H1 (cell line): ENCODE results near the gene NFKB1. TPM values are rescaled to one million over a fixed set of nuclear protein-coding genes. Genes with fewer than 3 reads are reported as not detected.

Experiments used
- CTCF ChIA-PET: fragments of 300-600 bp; sonication (Branson Sonifier 250); formaldehyde crosslinking; loops from one replicate; lab custom pipeline; 2021; ENCODE audit not compliant: partially characterized antibody; lab: Charles Lee
- POLR2A ChIA-PET: fragments of 300-600 bp; sonication (Branson Sonifier 250); formaldehyde crosslinking; loops from one replicate; lab custom pipeline; 2021; ENCODE audit warnings: inconsistent platforms; ENCODE audit not compliant: partially characterized antibody; lab: Charles Lee
- DNase-seq, 2 experiments: peaks; one replicate each; pipeline versions ENCODE4 v3.0.0 to v3.0.0-alpha.2; 2010 to 2022; ENCODE audit warnings: low spot score in 2 of 2, low read depth in 1 of 2, mixed read lengths in 1 of 2
- FAIRE-seq: peaks from 2 replicates; lab custom pipeline; 2011; peaks lifted over from hg19 to GRCh38; lab: Jason Lieb, UNC
- H2AFZ ChIP-seq: 2 replicates; pipeline ENCODE4 v1.8.1; 2012; ENCODE audit warnings: low read length, inconsistent platforms
- H2AK5ac ChIP-seq: 2 replicates; pipeline ENCODE4 v1.6.1; 2013; ENCODE audit warnings: low read depth, low read length
- H2BK120ac ChIP-seq: replicated peaks from 2 replicates; pipeline ENCODE3; 2013; ENCODE audit warnings: low read depth, low read length, inconsistent platforms
- H2BK12ac ChIP-seq: 2 replicates; pipeline ENCODE4 v1.6.1; 2013; ENCODE audit warnings: low read depth, low read length
- H2BK15ac ChIP-seq: 2 replicates; pipeline ENCODE4 v1.6.1; 2013; ENCODE audit warnings: low read length
- H2BK20ac ChIP-seq: 2 replicates; pipeline ENCODE4 v1.6.1; 2013; ENCODE audit warnings: low read length
- H2BK5ac ChIP-seq: 2 replicates; pipeline ENCODE4 v1.6.1; 2013; ENCODE audit warnings: low read depth, low read length
- H3K14ac ChIP-seq: 2 replicates; pipeline ENCODE4 v1.6.1; 2013; ENCODE audit warnings: inconsistent platforms; ENCODE audit not compliant: insufficient read length
- H3K18ac ChIP-seq: 2 replicates; pipeline ENCODE4 v1.6.1; 2013; ENCODE audit warnings: low read length; ENCODE audit errors: extremely low read depth
- H3K23ac ChIP-seq: 2 replicates; pipeline ENCODE4 v1.6.1; 2013; ENCODE audit warnings: inconsistent platforms; ENCODE audit not compliant: insufficient read length
- H3K23me2 ChIP-seq: 2 replicates; pipeline ENCODE4 v1.6.1; 2013; ENCODE audit warnings: low read depth, low read length
- H3K27ac ChIP-seq: 2 replicates; pipeline ENCODE4 v1.6.1; 2011; ENCODE audit warnings: low read depth, low read length, inconsistent platforms
- H3K27me3 ChIP-seq, 4 experiments: replicated peaks in 1 of 4; 1 replicate in 1 of 4; 2 replicates in 3 of 4; pipeline versions ENCODE4 v1.6.1 to v1.8.1; 2011 to 2013; ENCODE audit warnings: low read length in 3 of 4, mild to moderate bottlenecking in 3 of 4, inconsistent platforms in 2 of 4, mixed read lengths in 2 of 4, moderate library complexity in 1 of 4; ENCODE audit not compliant: control insufficient read depth in 3 of 4, insufficient read depth in 3 of 4; ENCODE audit errors: extremely low read depth in 1 of 4
- H3K36me3 ChIP-seq, 4 experiments: 2 replicates each; pipeline versions ENCODE4 v1.6.1 to v1.8.1; 2011 to 2013; ENCODE audit warnings: mild to moderate bottlenecking in 4 of 4, low read length in 3 of 4, moderate library complexity in 2 of 4, control low read depth in 1 of 4, inconsistent platforms in 1 of 4; ENCODE audit not compliant: insufficient read depth in 4 of 4, control insufficient read depth in 2 of 4
- H3K4ac ChIP-seq: replicated peaks from 2 replicates; pipeline ENCODE3; 2013; ENCODE audit warnings: low read length, low read depth, mixed read lengths, inconsistent platforms; ENCODE audit not compliant: insufficient read length
- H3K4me1 ChIP-seq, 4 experiments: replicated peaks in 1 of 4; 1 replicate in 1 of 4; 2 replicates in 3 of 4; pipeline versions ENCODE4 v1.6.1 to v1.8.1; 2011 to 2013; ENCODE audit warnings: low read length in 3 of 4, inconsistent platforms in 2 of 4, mixed read lengths in 1 of 4; ENCODE audit not compliant: insufficient read depth in 4 of 4, control insufficient read depth in 3 of 4
- H3K4me2 ChIP-seq, 2 experiments: 2 replicates each; pipeline versions ENCODE4 v1.6.1 to v1.8.1; 2011 to 2013; ENCODE audit warnings: low read depth in 2 of 2, low read length in 2 of 2, control low read depth in 1 of 2, inconsistent platforms in 1 of 2, mild to moderate bottlenecking in 1 of 2; ENCODE audit not compliant: insufficient read depth in 1 of 2
- H3K4me3 ChIP-seq, 4 experiments: fragments of 200-600, 300-600 bp in 1 of 4; sonication (generic), shearing (Covaris generic), sonication (Bioruptor Twin) in 1 of 4; 2 replicates each; pipeline versions ENCODE4 v1.5.1 to v1.8.1; 2011 to 2016; ENCODE audit warnings: low read length in 4 of 4, low read depth in 3 of 4, control low read depth in 2 of 4, inconsistent platforms in 2 of 4, mild to moderate bottlenecking in 2 of 4, mixed read lengths in 1 of 4, moderate library complexity in 1 of 4; ENCODE audit not compliant: insufficient read depth in 2 of 4; ENCODE audit errors: extremely low read depth in 1 of 4
- H3K56ac ChIP-seq: replicated peaks from 2 replicates; pipeline ENCODE3; 2013; ENCODE audit warnings: low read depth, mild to moderate bottlenecking, mixed read lengths, low read length, inconsistent platforms; ENCODE audit not compliant: insufficient read length
- H3K79me1 ChIP-seq: 2 replicates; pipeline ENCODE4 v1.6.1; 2013; ENCODE audit warnings: low read depth, low read length, control low read depth
- H3K79me2 ChIP-seq, 2 experiments: 2 replicates each; pipeline versions ENCODE4 v1.6.1 to v1.8.1; 2012 to 2013; ENCODE audit warnings: low read length in 2 of 2, mild to moderate bottlenecking in 2 of 2, inconsistent platforms in 1 of 2; ENCODE audit not compliant: insufficient read depth in 2 of 2, control insufficient read depth in 1 of 2
- H3K9ac ChIP-seq, 4 experiments: replicated peaks in 1 of 4; 1 replicate in 1 of 4; 2 replicates in 3 of 4; pipeline versions ENCODE4 v1.6.1 to v1.8.1; 2011 to 2013; ENCODE audit warnings: low read depth in 3 of 4, low read length in 3 of 4, control low read depth in 2 of 4, mild to moderate bottlenecking in 2 of 4, moderate library complexity in 2 of 4, inconsistent platforms in 1 of 4; ENCODE audit errors: extremely low read depth in 1 of 4
- H3K9me3 ChIP-seq, 2 experiments: 2 replicates each; pipeline versions ENCODE4 v1.6.1 to v1.8.1; 2012 to 2013; ENCODE audit warnings: mild to moderate bottlenecking in 2 of 2, moderate library complexity in 2 of 2, control low read depth in 1 of 2, inconsistent platforms in 1 of 2, low read depth in 1 of 2, low read length in 1 of 2, mixed read lengths in 1 of 2; ENCODE audit not compliant: insufficient read depth in 2 of 2
- H4K20me1 ChIP-seq, 2 experiments: replicated peaks in 1 of 2; 2 replicates each; pipeline versions ENCODE3 to v1.8.1; 2011 to 2013; ENCODE audit warnings: inconsistent platforms in 2 of 2, low read length in 2 of 2, mild to moderate bottlenecking in 1 of 2; ENCODE audit not compliant: insufficient read depth in 2 of 2, control insufficient read depth in 1 of 2
- H4K5ac ChIP-seq: 2 replicates; pipeline ENCODE4 v1.6.1; 2013; ENCODE audit warnings: low read length, low read depth, mixed read lengths, inconsistent platforms; ENCODE audit not compliant: insufficient read length
- H4K8ac ChIP-seq: 2 replicates; pipeline ENCODE4 v1.8.0; 2013; ENCODE audit warnings: mild to moderate bottlenecking, moderate library complexity, low read length, inconsistent platforms; ENCODE audit not compliant: insufficient read depth; ENCODE audit errors: extremely low read depth
- H4K91ac ChIP-seq: replicated peaks from 2 replicates; pipeline ENCODE3; 2013; ENCODE audit warnings: low read length, mixed read lengths, inconsistent platforms; ENCODE audit not compliant: insufficient read length
- ASH2L ChIP-seq: fragments of 200-600, 300-600 bp; sonication (generic); IDR thresholded peaks from one replicate; pipeline ENCODE4 v1.7.1; 2017; ENCODE audit warnings: low read length
- HDAC2 ChIP-seq, 2 experiments: fragments of 300-600 bp in 1 of 2; sonication (generic) in 1 of 2; IDR thresholded peaks; 2 replicates each; pipeline ENCODE4 v1.6.1; 2011 to 2012; ENCODE audit warnings: low read depth in 2 of 2, low read length in 2 of 2, mild to moderate bottlenecking in 2 of 2, moderate library complexity in 2 of 2, borderline replicate concordance in 1 of 2, inconsistent platforms in 1 of 2
- RFX5 ChIP-seq: IDR thresholded peaks from 2 replicates; pipeline ENCODE4 v1.6.1; 2011; ENCODE audit warnings: low read depth, low read length, improper control_type of control experiment, borderline replicate concordance
- SRF ChIP-seq: IDR thresholded peaks from 2 replicates; pipeline ENCODE4 v1.6.1; 2011; ENCODE audit warnings: mild to moderate bottlenecking, low read depth, low read length, moderate library complexity
- WGBS, 2 experiments: shearing (Covaris generic) in 1 of 2; methylation state at CpG; one replicate each; pipeline versions ENCODE4 v1.1.6 to v1.1.7; 2013 to 2015; ENCODE audit warnings: low lambda C conversion rate in 2 of 2, mixed read lengths in 2 of 2, inconsistent platforms in 1 of 2, low coverage in 1 of 2, missing lambda C conversion rate in 1 of 2; ENCODE audit not compliant: insufficient replicate concordance in 2 of 2, insufficient coverage in 1 of 2, insufficient read length in 1 of 2; ENCODE audit errors: extremely low coverage in 1 of 2, missing lambda C conversion rate in 1 of 2; 5-methylcytosine and 5-hydroxymethylcytosine counted together
- polyA plus RNA-seq, 7 experiments: library from polyadenylated mRNA; depleted of rRNA in 3 of 7; stranded (reverse) in 5 of 7; unstranded in 2 of 7; fragments of >200 nt in 5 of 7; fragments of 200-250 nt in 2 of 7; gene quantifications; 1 replicate in 5 of 7; 2 replicates in 1 of 7; 4 replicates in 1 of 7; pipeline versions ENCODE4 v1.2.1 to v1.2.3, GENCODE V29; 2011 to 2013; ENCODE audit warnings: missing spikeins in 2 of 7, mixed read lengths in 2 of 7
- total RNA-seq: library from RNA; stranded (reverse); fragmentation: NEBNext Ultra II Directional; extraction: Animal tissue kit (Norgen Biotek cat#: 25700); gene quantifications from 2 replicates; pipeline ENCODE4 v1.2.1, GENCODE V29; 2021

NFKB1 gene
- total and polyA plus RNA-seq, 2 of the 8 experiments (the other 6 are each of a cell fraction or from before 2014, with no cell fraction given) = 2.9 to 6.8 TPM

- Histone ChIP-seq H3K36me3 (no peaks in the 10 kb centered on the region), H2BK5ac (no peak overlapping the region), H2BK12ac (no peak overlapping the region), H4K91ac (no peak overlapping the region), H3K9me3 (no peaks in the 10 kb centered on the region), H3K14ac (no peak overlapping the region), H3K4me1 (no peaks in the 10 kb centered on the region), H3K23ac (no peak overlapping the region), H2BK120ac (no peak overlapping the region), H2AK5ac (no peak overlapping the region), H2AFZ (no peak overlapping the region), H4K8ac (no peak overlapping the region), H3K27ac (no peak overlapping the region)
- DNase-seq = no peak
- TF ChIP-seq HDAC2 (IDR thresholded peaks at IDR 0.05; ENCODE audit: borderline replicate concordance in 1 of 2, low read depth in 2 of 2, low read length in 2 of 2) (no peak), SRF (no peak), ASH2L (no peak), RFX5 (no peak)
- TF ChIP-seq, all 59 proteins: peak for 0
- H3K79me1 ChIP-seq = no peaks in the 10 kb centered on the region
- 84% methylated on average over 1 of the region's 1 CpG; no CpG with 5 or more reads in 1 of the 2 experiments for WGBS, 2 experiments
- peaks cover 0 to 2% of the 10 kb centered on the region in 2 experiments for H4K20me1 ChIP-seq
- no peak overlapping the region for H3K4me2 ChIP-seq
- H2BK20ac ChIP-seq = no peak overlapping the region
- CTCF ChIA-PET = interaction anchor here (1.5 to 2.1 kb wide), 2 partner anchors 11 to 19 kb away, joined by 4 to 5 read pairs; no protein-coding TSS in a partner anchor
- H3K4ac ChIP-seq = no peak overlapping the region
- no peak overlapping the region for H3K18ac ChIP-seq
- no peaks in the 10 kb centered on the region for H3K27me3 ChIP-seq
- no peak for FAIRE-seq
- no peak overlapping the region for H3K9ac ChIP-seq
- POLR2A ChIA-PET = no interaction called here
- H3K23me2 ChIP-seq = no peaks in the 10 kb centered on the region
- H2BK15ac ChIP-seq = no peak overlapping the region
- no peak overlapping the region for H3K4me3 ChIP-seq
- H4K5ac ChIP-seq = no peak overlapping the region
- no peak overlapping the region for H3K56ac ChIP-seq
- no peaks in the 10 kb centered on the region for H3K79me2 ChIP-seq
These were observed 97.1 kb downstream of the NFKB1 start for GRCh38 chr4:102598086-102598761.
